ENCODE data around the gene PKP2. TPM values are rescaled to one million over a fixed set of nuclear protein-coding genes. Genes with fewer than 3 reads are reported as not detected.
A peak's percentile ranks its signal among the peaks of the same experiment; 100 is the strongest.

The PKP2 gene
- total and polyA plus RNA-seq, 2 of the 13 experiments (the other 11 are each of a cell fraction or from before 2014, with no cell fraction given), result 15.1 to 25.3 TPM

DNA sequence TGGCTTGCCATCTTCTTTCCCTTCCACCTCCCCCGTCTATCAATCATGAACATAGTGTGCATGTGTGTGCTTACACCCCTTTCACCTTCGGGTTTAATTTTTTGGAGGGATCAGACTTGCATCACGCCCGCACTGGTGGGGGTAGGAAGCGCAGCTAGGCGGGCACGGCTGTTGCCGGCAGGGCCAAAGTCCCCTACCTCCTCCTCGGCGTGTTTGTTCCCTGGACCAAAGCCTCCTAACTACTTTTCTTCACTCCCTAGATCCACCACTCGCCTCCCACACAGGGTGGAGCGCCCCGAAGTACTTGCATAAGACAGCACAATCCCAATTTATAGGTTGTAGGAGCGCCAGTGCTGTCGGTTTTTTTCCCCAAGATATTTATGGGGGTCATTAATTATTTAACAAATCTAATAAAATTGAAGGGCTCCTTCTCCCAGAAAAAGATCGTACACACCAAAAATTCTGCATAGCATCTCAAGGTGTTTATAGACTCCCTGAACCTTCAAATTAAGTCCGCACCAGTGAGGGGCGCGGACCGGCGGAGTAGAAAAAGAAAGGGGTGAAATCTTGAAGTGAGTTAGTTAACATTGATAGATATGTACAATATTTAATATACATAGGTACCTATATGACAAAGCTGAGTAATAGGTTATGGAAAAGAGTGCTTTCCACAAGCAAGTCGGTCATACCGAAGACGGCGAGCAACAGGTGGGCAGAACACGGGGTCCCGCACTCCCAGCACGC lies 717 bp downstream of the PKP2 start (continued):
- TF ChIP-seq, protein P1, sequence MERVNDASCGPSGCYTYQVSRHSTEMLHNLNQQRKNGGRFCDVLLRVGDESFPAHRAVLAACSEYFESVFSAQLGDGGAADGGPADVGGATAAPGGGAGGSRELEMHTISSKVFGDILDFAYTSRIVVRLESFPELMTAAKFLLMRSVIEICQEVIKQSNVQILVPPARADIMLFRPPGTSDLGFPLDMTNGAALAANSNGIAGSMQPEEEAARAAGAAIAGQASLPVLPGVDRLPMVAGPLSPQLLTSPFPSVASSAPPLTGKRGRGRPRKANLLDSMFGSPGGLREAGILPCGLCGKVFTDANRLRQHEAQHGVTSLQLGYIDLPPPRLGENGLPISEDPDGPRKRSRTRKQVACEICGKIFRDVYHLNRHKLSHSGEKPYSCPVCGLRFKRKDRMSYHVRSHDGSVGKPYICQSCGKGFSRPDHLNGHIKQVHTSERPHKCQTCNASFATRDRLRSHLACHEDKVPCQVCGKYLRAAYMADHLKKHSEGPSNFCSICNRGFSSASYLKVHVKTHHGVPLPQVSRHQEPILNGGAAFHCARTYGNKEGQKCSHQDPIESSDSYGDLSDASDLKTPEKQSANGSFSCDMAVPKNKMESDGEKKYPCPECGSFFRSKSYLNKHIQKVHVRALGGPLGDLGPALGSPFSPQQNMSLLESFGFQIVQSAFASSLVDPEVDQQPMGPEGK (CRISPR knock-in tag; IDR thresholded peaks at IDR 0.05), result peak; percentile 35; the same call in 1 of the 2 replicates
- TF ChIP-seq ZZZ3 (CRISPR knock-in tag; IDR thresholded peaks at IDR 0.05; ENCODE audit: borderline replicate concordance), result no peak
- TF ChIP-seq ZNF333 (CRISPR knock-in tag; IDR thresholded peaks at IDR 0.05; ENCODE audit: borderline replicate concordance), result no peak
- peak; percentile 65; the same call in 1 of the 2 replicates for TF ChIP-seq ZMAT3 (CRISPR knock-in tag; conservative IDR thresholded peaks at IDR 0.05)
- TF ChIP-seq ZFP62 (CRISPR knock-in tag; IDR thresholded peaks at IDR 0.05), result no peak
- TF ChIP-seq, protein P2, sequence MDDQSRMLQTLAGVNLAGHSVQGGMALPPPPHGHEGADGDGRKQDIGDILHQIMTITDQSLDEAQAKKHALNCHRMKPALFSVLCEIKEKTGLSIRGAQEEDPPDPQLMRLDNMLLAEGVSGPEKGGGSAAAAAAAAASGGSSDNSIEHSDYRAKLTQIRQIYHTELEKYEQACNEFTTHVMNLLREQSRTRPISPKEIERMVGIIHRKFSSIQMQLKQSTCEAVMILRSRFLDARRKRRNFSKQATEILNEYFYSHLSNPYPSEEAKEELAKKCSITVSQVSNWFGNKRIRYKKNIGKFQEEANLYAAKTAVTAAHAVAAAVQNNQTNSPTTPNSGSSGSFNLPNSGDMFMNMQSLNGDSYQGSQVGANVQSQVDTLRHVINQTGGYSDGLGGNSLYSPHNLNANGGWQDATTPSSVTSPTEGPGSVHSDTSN (CRISPR knock-in tag; IDR thresholded peaks at IDR 0.05; ENCODE audit: borderline replicate concordance), result no peak
- TF ChIP-seq NFKBIZ (CRISPR knock-in tag; IDR thresholded peaks at IDR 0.05), result no peak
- TF ChIP-seq NONO (IDR thresholded peaks at IDR 0.05), result no peak
- TF ChIP-seq NONO (CRISPR knock-in tag; conservative IDR thresholded peaks at IDR 0.05), result peak; percentile 58
- TF ChIP-seq, protein P3, sequence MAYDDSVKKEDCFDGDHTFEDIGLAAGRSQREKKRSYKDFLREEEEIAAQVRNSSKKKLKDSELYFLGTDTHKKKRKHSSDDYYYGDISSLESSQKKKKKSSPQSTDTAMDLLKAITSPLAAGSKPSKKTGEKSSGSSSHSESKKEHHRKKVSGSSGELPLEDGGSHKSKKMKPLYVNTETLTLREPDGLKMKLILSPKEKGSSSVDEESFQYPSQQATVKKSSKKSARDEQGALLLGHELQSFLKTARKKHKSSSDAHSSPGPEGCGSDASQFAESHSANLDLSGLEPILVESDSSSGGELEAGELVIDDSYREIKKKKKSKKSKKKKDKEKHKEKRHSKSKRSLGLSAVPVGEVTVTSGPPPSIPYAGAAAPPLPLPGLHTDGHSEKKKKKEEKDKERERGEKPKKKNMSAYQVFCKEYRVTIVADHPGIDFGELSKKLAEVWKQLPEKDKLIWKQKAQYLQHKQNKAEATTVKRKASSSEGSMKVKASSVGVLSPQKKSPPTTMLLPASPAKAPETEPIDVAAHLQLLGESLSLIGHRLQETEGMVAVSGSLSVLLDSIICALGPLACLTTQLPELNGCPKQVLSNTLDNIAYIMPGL (CRISPR knock-in tag; IDR thresholded peaks at IDR 0.05; ENCODE audit: borderline replicate concordance in 1 of 2, low read depth in 1 of 2), result peak in 1 of 2 experiments; percentile 54; a peak in 1 of 4 replicates
- TF ChIP-seq, protein P4, sequence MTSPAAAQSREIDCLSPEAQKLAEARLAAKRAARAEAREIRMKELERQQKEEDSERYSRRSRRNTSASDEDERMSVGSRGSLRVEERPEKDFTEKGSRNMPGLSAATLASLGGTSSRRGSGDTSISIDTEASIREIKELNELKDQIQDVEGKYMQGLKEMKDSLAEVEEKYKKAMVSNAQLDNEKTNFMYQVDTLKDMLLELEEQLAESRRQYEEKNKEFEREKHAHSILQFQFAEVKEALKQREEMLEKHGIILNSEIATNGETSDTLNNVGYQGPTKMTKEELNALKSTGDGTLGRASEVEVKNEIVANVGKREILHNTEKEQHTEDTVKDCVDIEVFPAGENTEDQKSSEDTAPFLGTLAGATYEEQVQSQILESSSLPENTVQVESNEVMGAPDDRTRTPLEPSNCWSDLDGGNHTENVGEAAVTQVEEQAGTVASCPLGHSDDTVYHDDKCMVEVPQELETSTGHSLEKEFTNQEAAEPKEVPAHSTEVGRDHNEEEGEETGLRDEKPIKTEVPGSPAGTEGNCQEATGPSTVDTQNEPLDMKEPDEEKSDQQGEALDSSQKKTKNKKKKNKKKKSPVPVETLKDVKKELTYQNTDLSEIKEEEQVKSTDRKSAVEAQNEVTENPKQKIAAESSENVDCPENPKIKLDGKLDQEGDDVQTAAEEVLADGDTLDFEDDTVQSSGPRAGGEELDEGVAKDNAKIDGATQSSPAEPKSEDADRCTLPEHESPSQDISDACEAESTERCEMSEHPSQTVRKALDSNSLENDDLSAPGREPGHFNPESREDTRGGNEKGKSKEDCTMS (CRISPR knock-in tag; conservative IDR thresholded peaks at IDR 0.05), result no peak
- TF ChIP-seq, protein P5, sequence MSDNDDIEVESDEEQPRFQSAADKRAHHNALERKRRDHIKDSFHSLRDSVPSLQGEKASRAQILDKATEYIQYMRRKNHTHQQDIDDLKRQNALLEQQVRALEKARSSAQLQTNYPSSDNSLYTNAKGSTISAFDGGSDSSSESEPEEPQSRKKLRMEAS (IDR thresholded peaks at IDR 0.05), result peak; percentile 38; the same call in 1 of the 2 replicates
- TF ChIP-seq ZNF724P (CRISPR knock-in tag; IDR thresholded peaks at IDR 0.05; ENCODE audit: borderline replicate concordance), result peak; percentile 30; the same call in 1 of the 2 replicates
- peak; percentile 14; the same call in 1 of the 2 replicates for TF ChIP-seq FOXO1 (CRISPR knock-in tag; IDR thresholded peaks at IDR 0.05)
- 0 out of 2 replicates have a peak, but pooled peaks have one; percentile 18 for TF ChIP-seq CBX5 (CRISPR knock-in tag; IDR thresholded peaks at IDR 0.05; ENCODE audit: borderline replicate concordance)
- TF ChIP-seq LCORL (IDR thresholded peaks at IDR 0.05), result no peak
- peak; percentile 70 for TF ChIP-seq LCORL (CRISPR knock-in tag; IDR thresholded peaks at IDR 0.05)
- TF ChIP-seq DNMT1 (CRISPR knock-in tag; IDR thresholded peaks at IDR 0.05), result no peak
- peak; percentile 61 for TF ChIP-seq ZNF605 (CRISPR knock-in tag; IDR thresholded peaks at IDR 0.05)
- TF ChIP-seq REPIN1 (CRISPR knock-in tag; IDR thresholded peaks at IDR 0.05; ENCODE audit: borderline replicate concordance, low read depth), result 0 out of 2 replicates have a peak, but pooled peaks have one; percentile 21
- TF ChIP-seq ZNF160 (CRISPR knock-in tag; IDR thresholded peaks at IDR 0.05), result no peak
